Suprapubic skin (tissue), 4 donors: Measurements from ENCODE around the gene SYNM. TPM values are rescaled to one million over a fixed set of nuclear protein-coding genes. Genes with fewer than 3 reads are reported as not detected.

Experiments
- DNase-seq, 2 donors: peaks; one replicate each; pipeline ENCODE4 v3.0.0-alpha.2; 2019; ENCODE audit warnings: low spot score in 2 of 2
- H3K27ac ChIP-seq: fragments of 200-600 bp; sonication (generic); one replicate; pipeline ENCODE4 v1.5.1; 2019
- H3K27me3 ChIP-seq: fragments of 200-600 bp; sonication (generic); one replicate; pipeline ENCODE4 v1.5.1; 2019
- H3K36me3 ChIP-seq: fragments of 200-600 bp; sonication (generic); one replicate; pipeline ENCODE4 v1.5.1; 2019
- H3K4me1 ChIP-seq: fragments of 200-600 bp; sonication (generic); one replicate; pipeline ENCODE4 v1.5.1; 2019
- H3K4me3 ChIP-seq: fragments of 200-600 bp; sonication (generic); one replicate; pipeline ENCODE4 v1.5.1; 2019; ENCODE audit warnings: mild to moderate bottlenecking
- H3K9me3 ChIP-seq: fragments of 200-600 bp; sonication (generic); one replicate; pipeline ENCODE4 v1.5.1; 2019
- EP300 ChIP-seq: sonication (generic); formaldehyde crosslinking; IDR thresholded peaks from one replicate; pipeline ENCODE4 v1.6.1; 2017; ENCODE audit warnings: antibody characterized with exemption
- POLR2A ChIP-seq, 2 donors: fragments of 450-650 bp; IDR thresholded peaks; one replicate each; pipeline ENCODE4 v1.6.1; 2017; ENCODE audit warnings: antibody characterized with exemption in 2 of 2, mild to moderate bottlenecking in 2 of 2, moderate library complexity in 2 of 2
- POLR2AphosphoS5 ChIP-seq, 3 donors: sonication (generic); formaldehyde crosslinking; IDR thresholded peaks; one replicate each; pipeline ENCODE4 v1.6.1; 2017; ENCODE audit warnings: antibody characterized with exemption in 3 of 3
- WGBS: methylation state at CpG from one replicate; pipeline ENCODE4 v1.1.5; 2018; 5-methylcytosine and 5-hydroxymethylcytosine counted together
- total RNA-seq, 4 donors: library from RNA; depleted of rRNA; stranded (reverse); fragments of >200 nt; gene quantifications; one replicate each; pipeline ENCODE4 v1.1.0, GENCODE V29; 2016
- TF ChIP-seq, protein P1 (sequence below), 2 donors: fragments of 200-600 bp in 1 of 2; fragments of 450-650 bp in 1 of 2; sonication (generic) in 1 of 2; IDR thresholded peaks; one replicate each; pipeline ENCODE4 v1.5.1; 2016 to 2019; ENCODE audit warnings: antibody characterized with exemption in 2 of 2, mild to moderate bottlenecking in 1 of 2, moderate library complexity in 1 of 2

The SYNM gene
- total RNA-seq, 4 donors from 2014 or later, result 6.7 to 20.3 (median 10.7) TPM

DNA sequence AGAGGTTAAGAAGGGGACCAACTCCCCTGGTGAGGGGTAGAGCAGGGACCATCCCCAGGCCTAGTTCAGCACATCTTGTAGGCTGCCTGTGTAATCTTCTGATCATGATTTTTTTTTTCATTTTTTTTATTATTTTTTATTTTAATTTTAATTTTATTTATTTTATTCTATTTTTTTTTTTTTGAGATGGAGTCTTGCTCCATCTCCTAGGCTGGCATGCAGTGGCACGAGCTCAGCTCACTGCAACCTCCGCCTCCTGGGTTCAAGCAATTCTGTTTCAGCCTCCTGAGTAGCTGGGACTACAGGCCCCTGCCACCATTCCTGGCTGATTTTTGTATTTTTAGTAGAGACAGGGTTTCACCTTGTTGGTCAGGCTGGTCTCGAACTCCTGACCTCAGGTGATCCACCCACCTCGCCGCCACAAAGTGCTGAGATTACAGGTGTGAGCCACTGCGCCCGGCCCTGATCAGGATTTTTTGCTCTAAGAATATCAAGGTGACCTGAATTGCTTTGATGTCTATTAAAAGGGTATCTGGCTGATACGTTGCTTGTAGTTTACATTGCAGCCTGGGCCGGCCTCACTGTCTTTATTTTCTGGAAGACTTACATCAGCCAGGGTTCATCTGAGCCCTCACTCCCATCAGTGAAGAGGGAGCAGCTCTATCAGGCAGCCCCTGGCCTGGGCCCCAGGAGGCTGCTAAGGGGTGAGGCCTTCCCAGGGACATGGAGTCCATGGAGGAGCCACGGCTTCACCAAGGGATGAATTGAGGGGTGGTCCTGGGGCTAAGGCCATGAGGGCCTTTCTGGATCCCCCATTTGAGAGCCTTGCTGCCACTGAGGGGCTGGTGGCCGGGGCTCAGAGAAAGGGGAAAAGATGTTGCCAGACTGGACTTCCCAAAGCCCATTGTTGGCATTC, 10.7 kb downstream of the SYNM start:
- H3K9me3 ChIP-seq, result no peaks in the 10 kb centered on the region
- H3K27ac ChIP-seq, result no peak overlapping the region
- no peak overlapping the region for H3K4me3 ChIP-seq
- no peak for TF ChIP-seq POLR2AphosphoS5 (IDR thresholded peaks at IDR 0.05)
- no peak for TF ChIP-seq EP300
- TF ChIP-seq POLR2A (IDR thresholded peaks at IDR 0.05), result no peak
- TF ChIP-seq, protein P1, sequence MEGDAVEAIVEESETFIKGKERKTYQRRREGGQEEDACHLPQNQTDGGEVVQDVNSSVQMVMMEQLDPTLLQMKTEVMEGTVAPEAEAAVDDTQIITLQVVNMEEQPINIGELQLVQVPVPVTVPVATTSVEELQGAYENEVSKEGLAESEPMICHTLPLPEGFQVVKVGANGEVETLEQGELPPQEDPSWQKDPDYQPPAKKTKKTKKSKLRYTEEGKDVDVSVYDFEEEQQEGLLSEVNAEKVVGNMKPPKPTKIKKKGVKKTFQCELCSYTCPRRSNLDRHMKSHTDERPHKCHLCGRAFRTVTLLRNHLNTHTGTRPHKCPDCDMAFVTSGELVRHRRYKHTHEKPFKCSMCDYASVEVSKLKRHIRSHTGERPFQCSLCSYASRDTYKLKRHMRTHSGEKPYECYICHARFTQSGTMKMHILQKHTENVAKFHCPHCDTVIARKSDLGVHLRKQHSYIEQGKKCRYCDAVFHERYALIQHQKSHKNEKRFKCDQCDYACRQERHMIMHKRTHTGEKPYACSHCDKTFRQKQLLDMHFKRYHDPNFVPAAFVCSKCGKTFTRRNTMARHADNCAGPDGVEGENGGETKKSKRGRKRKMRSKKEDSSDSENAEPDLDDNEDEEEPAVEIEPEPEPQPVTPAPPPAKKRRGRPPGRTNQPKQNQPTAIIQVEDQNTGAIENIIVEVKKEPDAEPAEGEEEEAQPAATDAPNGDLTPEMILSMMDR (IDR thresholded peaks at IDR 0.05), result no peak
- DNase-seq, result no peak
- H3K27me3 ChIP-seq, result no peaks in the 10 kb centered on the region
- H3K36me3 ChIP-seq, result no peaks in the 10 kb centered on the region
- H3K4me1 ChIP-seq, result peaks cover 3% of the 10 kb centered on the region
- 85% methylated on average over 11 of the region's 11 CpGs for WGBS

DNA sequence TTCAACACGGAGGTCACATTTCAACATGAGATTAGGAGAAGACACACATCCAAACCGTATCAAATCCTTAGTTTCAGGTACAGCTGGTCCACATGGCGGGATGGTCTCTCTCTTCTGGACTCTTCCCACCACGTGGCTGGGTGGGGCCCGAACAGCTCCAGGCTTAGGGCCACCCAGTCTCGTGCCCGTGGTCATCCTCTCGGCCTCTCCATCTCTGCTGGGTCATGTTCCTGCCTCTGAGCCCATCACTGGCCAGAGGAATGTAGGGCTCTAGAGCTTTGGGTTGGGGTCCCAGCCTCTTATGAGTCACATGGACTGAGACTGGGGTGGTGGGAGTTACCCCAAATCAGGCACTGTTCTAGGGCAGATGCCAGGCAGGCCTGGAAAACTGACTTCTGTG, 12.2 kb downstream of the SYNM start:
- H3K27me3 ChIP-seq, result no peaks in the 10 kb centered on the region
- no peak overlapping the region for H3K27ac ChIP-seq
- no peaks in the 10 kb centered on the region for H3K4me1 ChIP-seq
- TF ChIP-seq POLR2AphosphoS5 (IDR thresholded peaks at IDR 0.05) (no peak), EP300 (no peak), POLR2A (IDR thresholded peaks at IDR 0.05) (no peak)
- TF ChIP-seq, protein P1 (IDR thresholded peaks at IDR 0.05), result no peak
- no peaks in the 10 kb centered on the region for H3K36me3 ChIP-seq
- no peak overlapping the region for H3K4me3 ChIP-seq
- 88% methylated on average over 7 of the region's 8 CpGs for WGBS
- DNase-seq, result peak in 1 of 2 donors; percentile 55
- H3K9me3 ChIP-seq, result no peaks in the 10 kb centered on the region

DNA sequence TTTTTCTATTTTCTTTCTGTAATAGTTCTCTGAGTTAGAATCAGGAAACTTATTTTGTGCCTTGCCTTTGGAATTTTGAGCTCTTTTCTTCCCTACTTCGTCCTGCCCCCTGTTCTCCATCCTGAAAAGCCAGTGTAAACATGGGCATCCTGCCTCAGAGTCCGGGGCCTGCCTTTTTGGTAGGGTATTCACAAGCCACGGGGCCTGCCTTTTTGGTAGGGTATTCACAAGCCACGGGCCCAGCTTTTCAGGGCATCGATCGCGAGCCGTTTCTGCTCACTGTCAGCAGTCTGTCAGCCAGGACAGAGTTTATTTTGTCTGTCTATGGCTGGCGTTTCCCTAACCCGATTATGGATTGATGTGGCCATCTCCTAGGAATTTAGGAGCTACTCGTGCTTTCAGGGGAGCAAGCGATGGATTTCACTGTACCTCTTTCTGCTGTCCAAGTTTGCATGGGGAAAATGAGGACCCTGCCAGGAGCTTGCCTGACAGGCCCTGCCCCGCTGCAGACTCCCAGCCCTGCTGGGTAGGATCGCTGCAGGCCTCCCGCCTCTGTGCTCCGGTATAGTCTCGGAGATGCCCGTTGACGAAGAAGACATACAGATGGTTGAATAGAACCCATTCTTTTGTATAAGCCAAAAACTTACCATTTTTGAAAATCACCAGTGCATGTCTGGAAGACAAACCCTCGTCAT, 12.8 kb downstream of the SYNM start:
- Histone ChIP-seq H3K27me3 (no peaks in the 10 kb centered on the region), H3K9me3 (no peaks in the 10 kb centered on the region), H3K4me1 (no peaks in the 10 kb centered on the region), H3K27ac (no peak overlapping the region), H3K36me3 (no peaks in the 10 kb centered on the region), H3K4me3 (no peak overlapping the region)
- WGBS, result 85% methylated on average over 17 of the region's 20 CpGs
- TF ChIP-seq POLR2AphosphoS5 (IDR thresholded peaks at IDR 0.05), result no peak
- TF ChIP-seq, protein P1 (IDR thresholded peaks at IDR 0.05), result no peak
- no peak for TF ChIP-seq EP300
- no peak for TF ChIP-seq POLR2A (IDR thresholded peaks at IDR 0.05)
- peak; percentile 51 to 57 for DNase-seq

DNA sequence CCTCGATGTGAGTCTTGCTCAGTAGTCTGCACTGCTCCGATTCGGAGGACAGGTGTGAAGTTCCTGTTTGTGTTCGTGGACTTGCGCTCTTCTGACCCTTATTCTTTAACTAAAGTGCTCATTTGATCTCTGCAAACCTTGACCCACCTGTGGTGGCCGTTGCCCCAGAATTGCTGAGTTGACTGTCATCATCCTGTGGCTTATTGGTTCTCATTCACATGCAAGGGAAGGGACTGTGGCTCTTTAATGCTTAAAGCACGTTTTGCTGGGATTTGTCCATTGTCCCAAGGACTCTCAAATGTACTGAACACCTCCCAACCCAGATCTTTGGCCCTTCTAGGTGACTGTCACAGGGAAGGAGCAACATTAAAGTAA, 13.4 kb downstream of the SYNM start:
- Histone ChIP-seq H3K4me1 (peaks cover 4% of the 10 kb centered on the region), H3K27me3 (no peaks in the 10 kb centered on the region), H3K27ac (no peak overlapping the region), H3K36me3 (no peaks in the 10 kb centered on the region), H3K4me3 (no peak overlapping the region), H3K9me3 (no peaks in the 10 kb centered on the region)
- TF ChIP-seq, protein P1 (IDR thresholded peaks at IDR 0.05), result no peak
- no peak for TF ChIP-seq POLR2A (IDR thresholded peaks at IDR 0.05)
- TF ChIP-seq POLR2AphosphoS5 (IDR thresholded peaks at IDR 0.05), result no peak
- no peak for TF ChIP-seq EP300
- 89% methylated on average over 7 of the region's 7 CpGs for WGBS
- peak in 1 of 2 donors; percentile 20 for DNase-seq
